ENCODE results near the gene HEATR5A.

The HEATR5A gene

GRCh38 chr14:31403707-31404106 is 16.6 kb downstream of the HEATR5A start:
- H3K27me3 ChIP-seq (ENCODE audit: low read depth, low read length): no peaks in the 10 kb centered on the region
- H3K9ac ChIP-seq (ENCODE audit: low read length): no peak overlapping the region
- no peaks in the 10 kb centered on the region for H3K4me1 ChIP-seq (ENCODE audit: low read length)
- H3K36me3 ChIP-seq (replicated peaks; ENCODE audit: low read depth, low read length): no peaks in the 10 kb centered on the region
- no peak for TF ChIP-seq EZH2phosphoT487 (IDR thresholded peaks at IDR 0.05; ENCODE audit: low read depth)
- TF ChIP-seq, protein P1, sequence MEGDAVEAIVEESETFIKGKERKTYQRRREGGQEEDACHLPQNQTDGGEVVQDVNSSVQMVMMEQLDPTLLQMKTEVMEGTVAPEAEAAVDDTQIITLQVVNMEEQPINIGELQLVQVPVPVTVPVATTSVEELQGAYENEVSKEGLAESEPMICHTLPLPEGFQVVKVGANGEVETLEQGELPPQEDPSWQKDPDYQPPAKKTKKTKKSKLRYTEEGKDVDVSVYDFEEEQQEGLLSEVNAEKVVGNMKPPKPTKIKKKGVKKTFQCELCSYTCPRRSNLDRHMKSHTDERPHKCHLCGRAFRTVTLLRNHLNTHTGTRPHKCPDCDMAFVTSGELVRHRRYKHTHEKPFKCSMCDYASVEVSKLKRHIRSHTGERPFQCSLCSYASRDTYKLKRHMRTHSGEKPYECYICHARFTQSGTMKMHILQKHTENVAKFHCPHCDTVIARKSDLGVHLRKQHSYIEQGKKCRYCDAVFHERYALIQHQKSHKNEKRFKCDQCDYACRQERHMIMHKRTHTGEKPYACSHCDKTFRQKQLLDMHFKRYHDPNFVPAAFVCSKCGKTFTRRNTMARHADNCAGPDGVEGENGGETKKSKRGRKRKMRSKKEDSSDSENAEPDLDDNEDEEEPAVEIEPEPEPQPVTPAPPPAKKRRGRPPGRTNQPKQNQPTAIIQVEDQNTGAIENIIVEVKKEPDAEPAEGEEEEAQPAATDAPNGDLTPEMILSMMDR (IDR thresholded peaks at IDR 0.05; ENCODE audit: low read depth, low read length): no peak
- no peaks in the 10 kb centered on the region for H3K9me3 ChIP-seq (ENCODE audit: insufficient read depth, low read length)
- H3K79me2 ChIP-seq (ENCODE audit: low read length): no peaks in the 10 kb centered on the region
- H3K4me2 ChIP-seq (ENCODE audit: low read length): no peak overlapping the region
- no peaks in the 10 kb centered on the region for H4K20me1 ChIP-seq (ENCODE audit: insufficient read depth, low read length)
- H2AFZ ChIP-seq (ENCODE audit: low read depth, low read length): no peak overlapping the region
- no peak overlapping the region for H3K4me3 ChIP-seq (ENCODE audit: low read length)
- H3K27ac ChIP-seq (ENCODE audit: low read length): no peak overlapping the region

- no peak overlapping the region for H3K27ac ChIP-seq (ENCODE audit: low read length)
- TF ChIP-seq, protein P1 (IDR thresholded peaks at IDR 0.05; ENCODE audit: low read depth, low read length): no peak
- no peak for TF ChIP-seq EZH2phosphoT487 (IDR thresholded peaks at IDR 0.05; ENCODE audit: low read depth)
- H3K4me2 ChIP-seq (ENCODE audit: low read length): no peak overlapping the region
- H3K36me3 ChIP-seq (replicated peaks; ENCODE audit: low read depth, low read length): no peaks in the 10 kb centered on the region
- no peak overlapping the region for H3K4me3 ChIP-seq (ENCODE audit: low read length)
- no peaks in the 10 kb centered on the region for H3K9me3 ChIP-seq (ENCODE audit: insufficient read depth, low read length)
- no peaks in the 10 kb centered on the region for H3K4me1 ChIP-seq (ENCODE audit: low read length)
- H3K79me2 ChIP-seq (ENCODE audit: low read length): no peaks in the 10 kb centered on the region
- no peak overlapping the region for H3K9ac ChIP-seq (ENCODE audit: low read length)
- H2AFZ ChIP-seq (ENCODE audit: low read depth, low read length): no peak overlapping the region
- no peaks in the 10 kb centered on the region for H4K20me1 ChIP-seq (ENCODE audit: insufficient read depth, low read length)
- H3K27me3 ChIP-seq (ENCODE audit: low read depth, low read length): no peaks in the 10 kb centered on the region
Measured at GRCh38 chr14:31402764-31403439, 17.4 kb downstream of the HEATR5A start.

- TF ChIP-seq, protein P1 (IDR thresholded peaks at IDR 0.05; ENCODE audit: low read depth, low read length): no peak
- no peak for TF ChIP-seq EZH2phosphoT487 (IDR thresholded peaks at IDR 0.05; ENCODE audit: low read depth)
- no peaks in the 10 kb centered on the region for H3K79me2 ChIP-seq (ENCODE audit: low read length)
Measured at GRCh38 chr14:31401369-31401932, 18.9 kb downstream of the HEATR5A start.

GRCh38 chr14:31400031-31400638 is 20.2 kb downstream of the HEATR5A start:
- H3K4me3 ChIP-seq (ENCODE audit: low read length): no peak overlapping the region
- no peaks in the 10 kb centered on the region for H3K27me3 ChIP-seq (ENCODE audit: low read depth, low read length)
- no peak overlapping the region for H2AFZ ChIP-seq (ENCODE audit: low read depth, low read length)
- no peaks in the 10 kb centered on the region for H3K79me2 ChIP-seq (ENCODE audit: low read length)
- no peaks in the 10 kb centered on the region for H3K9me3 ChIP-seq (ENCODE audit: insufficient read depth, low read length)
- TF ChIP-seq, protein P1 (IDR thresholded peaks at IDR 0.05; ENCODE audit: low read depth, low read length): no peak
- TF ChIP-seq EZH2phosphoT487 (IDR thresholded peaks at IDR 0.05; ENCODE audit: low read depth): no peak
- no peak overlapping the region for H3K27ac ChIP-seq (ENCODE audit: low read length)
- no peaks in the 10 kb centered on the region for H3K36me3 ChIP-seq (replicated peaks; ENCODE audit: low read depth, low read length)
- H3K4me1 ChIP-seq (ENCODE audit: low read length): no peaks in the 10 kb centered on the region
- no peak overlapping the region for H3K9ac ChIP-seq (ENCODE audit: low read length)
- H4K20me1 ChIP-seq (ENCODE audit: insufficient read depth, low read length): no peaks in the 10 kb centered on the region
- H3K4me2 ChIP-seq (ENCODE audit: low read length): no peak overlapping the region

More at GRCh38 chr14:31401369-31401932, 18.9 kb downstream of the HEATR5A start:
- no peaks in the 10 kb centered on the region for H3K4me1 ChIP-seq (ENCODE audit: low read length)
- H3K4me3 ChIP-seq (ENCODE audit: low read length): no peak overlapping the region
- no peak overlapping the region for H3K4me2 ChIP-seq (ENCODE audit: low read length)
- no peak overlapping the region for H3K9ac ChIP-seq (ENCODE audit: low read length)
- no peak overlapping the region for H3K27ac ChIP-seq (ENCODE audit: low read length)
- H3K27me3 ChIP-seq (ENCODE audit: low read depth, low read length): no peaks in the 10 kb centered on the region
- no peak overlapping the region for H2AFZ ChIP-seq (ENCODE audit: low read depth, low read length)
- no peaks in the 10 kb centered on the region for H3K9me3 ChIP-seq (ENCODE audit: insufficient read depth, low read length)
- no peaks in the 10 kb centered on the region for H4K20me1 ChIP-seq (ENCODE audit: insufficient read depth, low read length)
- no peaks in the 10 kb centered on the region for H3K36me3 ChIP-seq (replicated peaks; ENCODE audit: low read depth, low read length)

Measured in OCI-LY3 (cell line).